GM12891 (cell line): ENCODE results near the gene ECT2.
"Not testable (repeated sequence)": the region's sequence is repeated elsewhere in the genome, so short reads cannot be mapped to it uniquely, and the experiment has no call there.

Source experiments
- DNase-seq: peaks from one replicate; pipeline ENCODE4 v3.0.0; 2011; ENCODE audit warnings: low spot score; ENCODE audit not compliant: insufficient read length
- FAIRE-seq: peaks from 2 replicates; lab custom pipeline; 2011; peaks lifted over from hg19 to GRCh38; lab: Jason Lieb, UNC
- PAX5 ChIP-seq: IDR thresholded peaks from 2 replicates; pipeline ENCODE4 v1.6.1; 2011; ENCODE audit warnings: low read length, moderate library complexity, mild to moderate bottlenecking; ENCODE audit not compliant: insufficient read depth, severe bottlenecking
- POLR2A ChIP-seq: IDR thresholded peaks from 2 replicates; pipeline ENCODE4 v1.6.1; 2011; ENCODE audit warnings: low read depth, low read length, control low read depth
- POLR2AphosphoS5 ChIP-seq: IDR thresholded peaks from 2 replicates; pipeline ENCODE4 v1.6.1; 2011; ENCODE audit warnings: low read depth, low read length, control low read depth
- POU2F2 ChIP-seq: IDR thresholded peaks from 2 replicates; pipeline ENCODE4 v1.6.1; 2011; ENCODE audit warnings: low read depth, mild to moderate bottlenecking, control low read depth, low read length, moderate library complexity
- SPI1 ChIP-seq: IDR thresholded peaks from 2 replicates; pipeline ENCODE4 v1.6.1; 2011; ENCODE audit warnings: low read depth, low read length, control low read depth
- TAF1 ChIP-seq: IDR thresholded peaks from 2 replicates; pipeline ENCODE4 v1.6.1; 2011; ENCODE audit warnings: low read depth, low read length, control low read depth

The ECT2 gene

GRCh38 chr3:172808969-172809546, 58.5 kb downstream of the ECT2 start:
- DNase-seq (no peak), FAIRE-seq (no peak)
- no peak for TF ChIP-seq PAX5
- no peak for TF ChIP-seq POLR2AphosphoS5

- FAIRE-seq (no peak), DNase-seq (no peak)
- no peak for TF ChIP-seq POLR2AphosphoS5
- TF ChIP-seq PAX5: no peak
- TF ChIP-seq POU2F2: no peak
- TF ChIP-seq SPI1: no peak
These were observed 60.6 kb downstream of the ECT2 start for GRCh38 chr3:172811099-172811498.

- no peak for FAIRE-seq
- no peak for TF ChIP-seq POLR2AphosphoS5
- TF ChIP-seq TAF1: no peak
- no peak for TF ChIP-seq POU2F2
- TF ChIP-seq POLR2A: no peak
- no peak for TF ChIP-seq PAX5
- TF ChIP-seq SPI1: no peak
These were observed 62.9 kb downstream of the ECT2 start for GRCh38 chr3:172813462-172813861.

GRCh38 chr3:172814738-172815137, 64.2 kb downstream of the ECT2 start:
- FAIRE-seq (no peak), DNase-seq (no peak)
- TF ChIP-seq SPI1 (no peak), POU2F2 (no peak), TAF1 (no peak), POLR2A (no peak), PAX5 (no peak), POLR2AphosphoS5 (no peak)

More at GRCh38 chr3:172813462-172813861, 62.9 kb downstream of the ECT2 start:
- no peak for DNase-seq

GRCh38 chr3:172815857-172816256, 65.3 kb downstream of the ECT2 start:
- DNase-seq (no peak), FAIRE-seq (no peak)
- TF ChIP-seq POLR2AphosphoS5 (no peak), TAF1 (no peak), SPI1 (no peak), PAX5 (no peak)

GRCh38 chr3:172816281-172816680, 65.8 kb downstream of the ECT2 start:
- no peak for FAIRE-seq
- no peak for DNase-seq
- TF ChIP-seq POU2F2: no peak
- TF ChIP-seq PAX5: no peak
- no peak for TF ChIP-seq SPI1
- TF ChIP-seq POLR2A: no peak
- TF ChIP-seq POLR2AphosphoS5: no peak
- TF ChIP-seq TAF1: no peak

DNA sequence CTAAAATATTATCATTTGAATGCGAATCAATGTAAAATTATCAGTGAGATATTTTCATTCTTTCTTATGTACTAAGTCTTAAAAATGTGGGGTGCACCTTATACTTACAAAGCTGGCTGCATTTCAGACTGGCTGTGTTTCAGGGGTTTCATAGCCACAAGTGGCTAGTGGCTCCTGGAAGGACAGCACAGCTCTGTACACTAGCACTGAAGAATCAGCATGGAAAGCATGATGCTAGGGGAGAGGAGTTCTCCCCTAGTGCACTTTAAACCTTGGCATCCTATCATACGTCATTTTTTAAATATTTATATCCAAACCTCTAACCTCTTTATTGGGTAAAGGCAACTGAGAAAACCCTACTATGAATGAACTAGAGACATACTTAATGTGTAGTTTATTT, 66.4 kb downstream of the ECT2 start:
- FAIRE-seq (no peak), DNase-seq (no peak)
- TF ChIP-seq POLR2AphosphoS5 (no peak), PAX5 (no peak), TAF1 (no peak), POU2F2 (no peak), SPI1 (no peak), POLR2A (no peak)

GRCh38 chr3:172820492-172820891, 70.0 kb downstream of the ECT2 start:
- TF ChIP-seq TAF1: no peak
- no peak for TF ChIP-seq POU2F2
- TF ChIP-seq POLR2AphosphoS5: no peak
- TF ChIP-seq SPI1: no peak
- TF ChIP-seq POLR2A: no peak
- TF ChIP-seq PAX5: no peak
- DNase-seq (no peak), FAIRE-seq (no peak)

- FAIRE-seq (no peak), DNase-seq (no peak)
- no peak for TF ChIP-seq PAX5
- no peak for TF ChIP-seq POLR2A
- no peak for TF ChIP-seq SPI1
- no peak for TF ChIP-seq POLR2AphosphoS5
- TF ChIP-seq TAF1: no peak
- TF ChIP-seq POU2F2: no peak
These were observed 73.7 kb downstream of the ECT2 start for GRCh38 chr3:172824229-172824628.

GRCh38 chr3:172827231-172827630, 76.7 kb downstream of the ECT2 start:
- not testable (repeated sequence) for FAIRE-seq, DNase-seq

- no peak for DNase-seq
- no peak for FAIRE-seq
- TF ChIP-seq TAF1 (no peak), POU2F2 (no peak), POLR2A (no peak), SPI1 (no peak)
These were observed 82.5 kb downstream of the ECT2 start for GRCh38 chr3:172832983-172833382.
